HAP-1 (cell line): ENCODE measurements around the gene OSBPL9.
"Not testable (repeated sequence)": the region's sequence is repeated elsewhere in the genome, so short reads cannot be mapped to it uniquely, and the experiment has no call there.

Source experiments
- DNase-seq, 2 experiments: peaks; one replicate each; pipeline ENCODE4 v3.0.0-alpha.2; 2016 to 2020; ENCODE audit warnings: low spot score in 2 of 2
- H3K27me3 ChIP-seq: fragments of 250-450 bp; sonication (Bioruptor Pico); 2 replicates; pipeline ENCODE4 v1.5.1; 2020; ENCODE audit warnings: low read depth, mild to moderate bottlenecking, moderate library complexity
- H3K36me3 ChIP-seq: fragments of 250-450 bp; sonication (Bioruptor Pico); replicated peaks from 2 replicates; pipeline ENCODE4 v1.5.1; 2020; ENCODE audit warnings: mild to moderate bottlenecking
- H3K4me1 ChIP-seq: fragments of 250-450 bp; sonication (Bioruptor Pico); 2 replicates; pipeline ENCODE4 v1.5.1; 2020; ENCODE audit warnings: mild to moderate bottlenecking
- H3K4me3 ChIP-seq: fragments of 250-450 bp; sonication (Bioruptor Pico); 2 replicates; pipeline ENCODE4 v1.5.1; 2020; ENCODE audit warnings: mild to moderate bottlenecking, moderate library complexity
- H3K9me3 ChIP-seq: fragments of 250-450 bp; sonication (Bioruptor Pico); 2 replicates; pipeline ENCODE4 v1.5.1; 2020; ENCODE audit warnings: mild to moderate bottlenecking, moderate library complexity
- in situ Hi-C: fragments of 300-500 bp; cut with MboI; formaldehyde crosslinking; loops from 3 replicates; pipeline ENCODE4 v1.14.3; 2020; ENCODE audit warnings: low sequenced_read_pairs, inconsistent platforms, mixed read lengths

The OSBPL9 gene

DNA sequence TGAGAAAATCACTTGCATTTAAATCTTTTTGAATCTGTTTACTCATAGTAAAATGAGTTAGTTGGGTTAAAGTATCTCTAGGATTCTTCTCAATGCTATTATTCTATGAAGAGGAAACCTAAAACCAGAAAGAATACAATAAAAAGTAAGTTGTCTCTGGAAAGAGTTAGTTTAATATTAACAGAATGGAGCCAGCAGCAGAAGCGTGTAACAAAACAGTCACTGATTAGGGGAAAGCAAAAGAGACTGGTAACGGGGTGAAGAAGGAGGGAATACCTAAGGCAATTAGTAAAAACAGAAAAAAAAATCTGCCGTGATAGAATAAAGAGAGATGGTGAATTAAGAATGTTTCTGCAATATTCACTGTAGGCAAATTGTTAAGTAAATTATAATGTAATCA lies 201.6 kb downstream of the OSBPL9 start:
- H3K4me1 ChIP-seq: no peaks in the 10 kb centered on the region
- no peaks in the 10 kb centered on the region for H3K27me3 ChIP-seq
- in situ Hi-C loops: no loop called here
- H3K9me3 ChIP-seq: no peaks in the 10 kb centered on the region
- H3K4me3 ChIP-seq: no peak overlapping the region
- peaks cover 21% of the 10 kb centered on the region for H3K36me3 ChIP-seq
- no peak for DNase-seq

DNA sequence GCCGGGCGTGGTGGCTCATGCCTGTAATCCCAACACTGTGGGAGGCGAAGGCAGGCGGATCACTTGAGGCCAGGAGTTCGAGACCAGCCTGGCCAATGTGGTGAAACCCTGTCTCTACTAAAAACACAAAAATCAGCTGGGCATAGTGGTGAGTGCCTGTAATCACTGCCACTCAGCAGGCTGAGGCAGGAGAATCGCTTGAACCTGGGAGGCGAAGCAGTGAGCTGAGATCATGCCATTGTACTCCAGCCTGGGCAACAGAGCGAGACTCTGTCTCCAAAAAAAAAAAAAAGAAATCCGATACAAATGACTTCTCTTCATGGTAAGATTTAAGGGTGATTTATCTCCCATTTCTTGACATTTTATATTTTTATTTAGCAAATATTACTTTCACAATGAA lies 202.1 kb downstream of the OSBPL9 start:
- peaks cover 21% of the 10 kb centered on the region for H3K36me3 ChIP-seq
- H3K4me3 ChIP-seq, DNase-seq, H3K9me3 ChIP-seq, H3K27me3 ChIP-seq, in situ Hi-C loops, H3K4me1 ChIP-seq: not testable (repeated sequence)

DNA sequence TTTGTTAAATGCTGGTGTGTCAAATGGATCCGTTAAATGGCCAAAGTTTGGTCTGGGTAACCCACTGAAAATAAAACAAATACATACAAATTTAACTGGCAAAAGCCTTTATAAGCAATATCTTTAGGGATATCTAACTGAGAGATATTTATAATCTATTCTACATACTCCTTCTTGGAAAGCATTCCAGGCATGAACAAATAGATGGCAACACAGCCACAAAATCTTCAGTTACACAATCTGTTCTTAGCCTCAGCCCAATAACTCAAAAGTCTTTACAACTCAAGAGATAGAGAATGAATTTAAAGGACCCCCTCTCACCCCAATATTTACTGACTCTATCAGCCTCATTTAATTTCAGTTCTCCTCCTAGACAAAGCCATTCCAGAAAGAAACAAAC lies 202.9 kb downstream of the OSBPL9 start:
- H3K36me3 ChIP-seq: peaks cover 24% of the 10 kb centered on the region

DNA sequence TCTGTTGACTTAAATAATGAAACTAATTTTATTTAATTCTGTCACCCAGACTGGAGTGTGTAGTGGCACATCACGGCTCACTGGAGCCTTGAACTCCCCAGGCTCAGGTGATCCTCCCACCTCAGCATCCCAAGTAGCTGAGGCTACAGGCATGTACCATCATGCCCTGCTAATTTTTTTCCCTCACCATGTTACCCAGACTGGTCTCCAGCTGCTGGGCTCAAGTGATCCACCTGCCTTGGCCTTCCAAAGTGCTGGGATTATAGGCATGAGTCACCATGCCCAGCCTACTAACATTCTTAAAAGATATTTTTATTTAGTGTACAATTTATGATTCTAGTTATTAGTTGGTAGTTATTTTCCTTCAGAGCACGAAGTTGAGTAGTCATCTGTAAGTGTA lies 212.2 kb downstream of the OSBPL9 start:
- no peak for DNase-seq
- peaks cover 20% of the 10 kb centered on the region for H3K36me3 ChIP-seq

More for the DNA sequence above, 202.9 kb downstream of the OSBPL9 start:
- Histone ChIP-seq H3K4me3 (no peak overlapping the region), H3K9me3 (no peaks in the 10 kb centered on the region), H3K27me3 (no peaks in the 10 kb centered on the region), H3K4me1 (no peaks in the 10 kb centered on the region)
- in situ Hi-C loops: no loop called here
- DNase-seq: no peak

DNA sequence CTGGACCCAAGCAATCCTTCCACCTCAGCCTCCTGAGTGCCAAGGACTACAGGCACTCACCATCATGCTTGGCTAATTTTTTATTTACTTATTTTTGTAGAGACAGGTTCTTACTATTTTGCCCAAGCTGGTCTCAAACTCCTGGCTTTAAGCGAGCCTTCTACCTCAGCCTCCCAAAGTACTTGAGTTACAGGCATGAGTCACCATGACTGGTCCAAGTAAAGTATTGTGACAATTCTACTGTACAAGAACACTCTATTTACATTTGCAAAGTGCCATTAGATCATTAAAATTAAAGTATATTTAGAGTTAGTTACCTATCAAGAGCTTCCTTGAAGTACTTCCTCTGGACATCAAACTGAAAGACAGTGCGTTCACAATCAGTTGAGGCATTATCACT lies 216.8 kb downstream of the OSBPL9 start:
- no peak for DNase-seq
- in situ Hi-C loops: no loop called here
- Histone ChIP-seq H3K27me3 (no peaks in the 10 kb centered on the region), H3K4me3 (no peak overlapping the region), H3K4me1 (no peaks in the 10 kb centered on the region), H3K9me3 (no peaks in the 10 kb centered on the region), H3K36me3 (peaks cover 23% of the 10 kb centered on the region)

More for the DNA sequence above, 212.2 kb downstream of the OSBPL9 start:
- Histone ChIP-seq H3K4me3 (no peak overlapping the region), H3K4me1 (no peaks in the 10 kb centered on the region), H3K9me3 (no peaks in the 10 kb centered on the region), H3K27me3 (no peaks in the 10 kb centered on the region)
- in situ Hi-C loops: no loop called here

DNA sequence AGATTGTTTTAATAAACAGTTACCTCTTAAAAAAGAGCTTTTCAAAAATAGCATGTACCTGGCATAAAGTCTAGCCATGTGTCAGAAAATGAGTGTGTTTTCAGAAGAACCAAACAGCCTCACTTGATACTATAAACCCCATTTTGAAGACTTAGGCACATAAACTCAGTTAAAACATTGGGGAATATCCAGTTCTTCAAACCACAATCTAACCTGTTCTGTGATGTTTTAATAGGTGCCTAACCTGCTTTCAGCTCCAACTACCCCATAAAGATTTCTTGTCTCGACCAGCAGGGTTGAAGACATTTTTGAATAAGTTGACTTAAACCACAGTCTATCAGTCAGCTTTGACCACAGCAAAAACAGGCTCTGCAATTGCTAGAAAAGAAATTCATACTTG lies 220.4 kb downstream of the OSBPL9 start:
- Histone ChIP-seq H3K4me3 (no peak overlapping the region), H3K4me1 (no peaks in the 10 kb centered on the region), H3K9me3 (no peaks in the 10 kb centered on the region), H3K36me3 (peaks cover 35% of the 10 kb centered on the region), H3K27me3 (no peaks in the 10 kb centered on the region)
- in situ Hi-C loops: no loop called here
- DNase-seq: no peak
